ENCODE measurements around the gene AFP. TPM values are rescaled to one million over a fixed set of nuclear protein-coding genes. Genes with fewer than 3 reads are reported as not detected.
"Not testable (repeated sequence)": the region's sequence is repeated elsewhere in the genome, so short reads cannot be mapped to it uniquely, and the experiment has no call there.

Gene AFP
- 25.1 TPM for polyA plus RNA-seq (2013, experiment 1 of 2)
- 51.0 TPM for polyA plus RNA-seq (2013, experiment 2 of 2)

GRCh38 chr4:73435984-73436383, at the start of gene AFP:
AFP (plus strand) TSS chr4:73436221; CDS start chr4:73436263, 42 bp downstream.
- Histone ChIP-seq H3K4me3 (ENCODE audit: low read length) (no peak within 1 kb of the TSS), H3K9ac (ENCODE audit: low read depth, low read length) (no peak within 1 kb of the TSS), H3K36me3 (ENCODE audit: insufficient read depth, low read length) (no peaks in the 10 kb centered on the region), H3K27me3 (ENCODE audit: insufficient read depth, low read length) (no peaks in the 10 kb centered on the region), H3K27ac (ENCODE audit: low read depth, low read length) (no peak within 1 kb of the TSS), H3K4me1 (ENCODE audit: insufficient read depth, low read length) (no peaks in the 10 kb centered on the region), H3K9me3 (ENCODE audit: insufficient read depth, low read depth, low read length) (no peaks in the 10 kb centered on the region)
- WGBS, result 94% methylated on average over 1 of the region's 1 CpG

GRCh38 chr4:73387552-73387951, 48.5 kb upstream of the AFP start:
- Histone ChIP-seq H3K27ac (ENCODE audit: low read depth, low read length) (no peak overlapping the region), H3K36me3 (ENCODE audit: insufficient read depth, low read length) (no peaks in the 10 kb centered on the region), H3K4me3 (ENCODE audit: low read length) (no peak overlapping the region), H3K27me3 (ENCODE audit: insufficient read depth, low read length) (no peaks in the 10 kb centered on the region), H3K4me1 (ENCODE audit: insufficient read depth, low read length) (no peaks in the 10 kb centered on the region; the same call in 1 of the 2 replicates), H3K9ac (ENCODE audit: low read depth, low read length) (no peak overlapping the region), H3K9me3 (ENCODE audit: insufficient read depth, low read depth, low read length) (no peaks in the 10 kb centered on the region)

GRCh38 chr4:73388887-73389286, 47.1 kb upstream of the AFP start:
- H3K36me3 ChIP-seq (ENCODE audit: insufficient read depth, low read length), result no peaks in the 10 kb centered on the region
- H3K27ac ChIP-seq (ENCODE audit: low read depth, low read length), result no peak overlapping the region
- no peaks in the 10 kb centered on the region for H3K9me3 ChIP-seq (ENCODE audit: insufficient read depth, low read depth, low read length)
- no peak overlapping the region for H3K9ac ChIP-seq (ENCODE audit: low read depth, low read length)
- WGBS, result 100% methylated on average over 1 of the region's 1 CpG
- H3K27me3 ChIP-seq (ENCODE audit: insufficient read depth, low read length), result no peaks in the 10 kb centered on the region
- no peak overlapping the region for H3K4me3 ChIP-seq (ENCODE audit: low read length)
- no peaks in the 10 kb centered on the region; the same call in 1 of the 2 replicates for H3K4me1 ChIP-seq (ENCODE audit: insufficient read depth, low read length)

- not testable (repeated sequence) for H3K27ac ChIP-seq (ENCODE audit: low read depth, low read length); H3K4me3 ChIP-seq (ENCODE audit: low read length)
These were observed 46.4 kb upstream of the AFP start for GRCh38 chr4:73389663-73390062.

GRCh38 chr4:73391774-73392173, 44.2 kb upstream of the AFP start:
- H3K4me1 ChIP-seq (ENCODE audit: insufficient read depth, low read length), result no peaks in the 10 kb centered on the region
- H3K27ac ChIP-seq (ENCODE audit: low read depth, low read length), result no peak overlapping the region
- H3K36me3 ChIP-seq (ENCODE audit: insufficient read depth, low read length), result no peaks in the 10 kb centered on the region
- no peaks in the 10 kb centered on the region for H3K9me3 ChIP-seq (ENCODE audit: insufficient read depth, low read depth, low read length)
- H3K27me3 ChIP-seq (ENCODE audit: insufficient read depth, low read length), result no peaks in the 10 kb centered on the region
- H3K4me3 ChIP-seq (ENCODE audit: low read length), result no peak overlapping the region
- no peak overlapping the region for H3K9ac ChIP-seq (ENCODE audit: low read depth, low read length)

More at GRCh38 chr4:73389663-73390062, 46.4 kb upstream of the AFP start:
- H3K36me3 ChIP-seq (ENCODE audit: insufficient read depth, low read length); H3K9me3 ChIP-seq (ENCODE audit: insufficient read depth, low read depth, low read length); H3K4me1 ChIP-seq (ENCODE audit: insufficient read depth, low read length); H3K27me3 ChIP-seq (ENCODE audit: insufficient read depth, low read length); H3K9ac ChIP-seq (ENCODE audit: low read depth, low read length): not testable (repeated sequence)
- WGBS, result 98% methylated on average over 2 of the region's 2 CpGs

- Histone ChIP-seq H3K9ac (ENCODE audit: low read depth, low read length) (no peak overlapping the region), H3K9me3 (ENCODE audit: insufficient read depth, low read depth, low read length) (no peaks in the 10 kb centered on the region), H3K27ac (ENCODE audit: low read depth, low read length) (no peak overlapping the region), H3K27me3 (ENCODE audit: insufficient read depth, low read length) (no peaks in the 10 kb centered on the region), H3K36me3 (ENCODE audit: insufficient read depth, low read length) (no peaks in the 10 kb centered on the region), H3K4me3 (ENCODE audit: low read length) (no peak overlapping the region), H3K4me1 (ENCODE audit: insufficient read depth, low read length) (no peaks in the 10 kb centered on the region; the same call in 1 of the 2 replicates)
- WGBS, result 92% methylated on average over 2 of the region's 2 CpGs
These were observed 43.1 kb upstream of the AFP start for GRCh38 chr4:73392936-73393335.

GRCh38 chr4:73396304-73396703, 39.7 kb upstream of the AFP start:
- 89% methylated on average over 1 of the region's 1 CpG for WGBS
- peaks cover 9% of the 10 kb centered on the region; the same call in 1 of the 2 replicates for H3K4me1 ChIP-seq (ENCODE audit: insufficient read depth, low read length)
- H3K9me3 ChIP-seq (ENCODE audit: insufficient read depth, low read depth, low read length), result no peaks in the 10 kb centered on the region
- H3K27ac ChIP-seq (ENCODE audit: low read depth, low read length), result no peak overlapping the region
- H3K4me3 ChIP-seq (ENCODE audit: low read length), result no peak overlapping the region
- H3K9ac ChIP-seq (ENCODE audit: low read depth, low read length), result no peak overlapping the region
- H3K36me3 ChIP-seq (ENCODE audit: insufficient read depth, low read length), result no peaks in the 10 kb centered on the region
- no peaks in the 10 kb centered on the region for H3K27me3 ChIP-seq (ENCODE audit: insufficient read depth, low read length)

GRCh38 chr4:73396993-73397972, 38.7 kb upstream of the AFP start:
- over 99% methylated on average over 5 of the region's 5 CpGs for WGBS
- no peak overlapping the region for H3K27ac ChIP-seq (ENCODE audit: low read depth, low read length)
- H3K9me3 ChIP-seq (ENCODE audit: insufficient read depth, low read depth, low read length), result no peaks in the 10 kb centered on the region
- H3K36me3 ChIP-seq (ENCODE audit: insufficient read depth, low read length), result no peaks in the 10 kb centered on the region
- peaks cover 12% of the 10 kb centered on the region; the same call in 1 of the 2 replicates for H3K4me1 ChIP-seq (ENCODE audit: insufficient read depth, low read length)
- no peaks in the 10 kb centered on the region for H3K27me3 ChIP-seq (ENCODE audit: insufficient read depth, low read length)
- H3K4me3 ChIP-seq (ENCODE audit: low read length), result no peak overlapping the region
- no peak overlapping the region for H3K9ac ChIP-seq (ENCODE audit: low read depth, low read length)

- Histone ChIP-seq H3K4me3 (ENCODE audit: low read length) (no peak overlapping the region), H3K4me1 (ENCODE audit: insufficient read depth, low read length) (peaks cover 12% of the 10 kb centered on the region; the same call in 1 of the 2 replicates), H3K9me3 (ENCODE audit: insufficient read depth, low read depth, low read length) (no peaks in the 10 kb centered on the region), H3K27ac (ENCODE audit: low read depth, low read length) (no peak overlapping the region), H3K27me3 (ENCODE audit: insufficient read depth, low read length) (no peaks in the 10 kb centered on the region), H3K9ac (ENCODE audit: low read depth, low read length) (no peak overlapping the region), H3K36me3 (ENCODE audit: insufficient read depth, low read length) (no peaks in the 10 kb centered on the region)
- WGBS, result 93% methylated on average over 2 of the region's 2 CpGs
These were observed 34.6 kb upstream of the AFP start for GRCh38 chr4:73401412-73401811.

- Histone ChIP-seq H3K36me3 (ENCODE audit: insufficient read depth, low read length) (no peaks in the 10 kb centered on the region), H3K27me3 (ENCODE audit: insufficient read depth, low read length) (no peaks in the 10 kb centered on the region), H3K4me1 (ENCODE audit: insufficient read depth, low read length) (peaks cover 13% of the 10 kb centered on the region; the same call in 1 of the 2 replicates), H3K27ac (ENCODE audit: low read depth, low read length) (no peak within 1 kb of the TSS), H3K9ac (ENCODE audit: low read depth, low read length) (no peak within 1 kb of the TSS), H3K4me3 (ENCODE audit: low read length) (no peak within 1 kb of the TSS), H3K9me3 (ENCODE audit: insufficient read depth, low read depth, low read length) (no peaks in the 10 kb centered on the region)
- WGBS, result 96% methylated on average over 7 of the region's 7 CpGs
These were observed 32.0 kb upstream of the AFP start, which contains the start of gene ALB for GRCh38 chr4:73404042-73404441. ALB (plus strand) TSS chr4:73404287; CDS start chr4:73404328, 41 bp downstream.

GRCh38 chr4:73404457-73404856, 31.6 kb upstream of the AFP start:
- WGBS, result 100% methylated on average over 1 of the region's 1 CpG
- H3K9me3 ChIP-seq (ENCODE audit: insufficient read depth, low read depth, low read length), result no peaks in the 10 kb centered on the region
- no peak overlapping the region for H3K27ac ChIP-seq (ENCODE audit: low read depth, low read length)
- H3K27me3 ChIP-seq (ENCODE audit: insufficient read depth, low read length), result no peaks in the 10 kb centered on the region
- H3K9ac ChIP-seq (ENCODE audit: low read depth, low read length), result no peak overlapping the region
- H3K36me3 ChIP-seq (ENCODE audit: insufficient read depth, low read length), result no peaks in the 10 kb centered on the region
- no peak overlapping the region for H3K4me3 ChIP-seq (ENCODE audit: low read length)
- H3K4me1 ChIP-seq (ENCODE audit: insufficient read depth, low read length), result peaks cover 17% of the 10 kb centered on the region; the same call in 1 of the 2 replicates
